ENCODE measurements around the gene LARP4B. TPM values are rescaled to one million over a fixed set of nuclear protein-coding genes. Genes with fewer than 3 reads are reported as not detected.
A peak's percentile ranks its signal among the peaks of the same experiment; 100 is the strongest.

LARP4B gene
- total RNA-seq, 1 donor from 2014 or later = 72.9 TPM

DNA sequence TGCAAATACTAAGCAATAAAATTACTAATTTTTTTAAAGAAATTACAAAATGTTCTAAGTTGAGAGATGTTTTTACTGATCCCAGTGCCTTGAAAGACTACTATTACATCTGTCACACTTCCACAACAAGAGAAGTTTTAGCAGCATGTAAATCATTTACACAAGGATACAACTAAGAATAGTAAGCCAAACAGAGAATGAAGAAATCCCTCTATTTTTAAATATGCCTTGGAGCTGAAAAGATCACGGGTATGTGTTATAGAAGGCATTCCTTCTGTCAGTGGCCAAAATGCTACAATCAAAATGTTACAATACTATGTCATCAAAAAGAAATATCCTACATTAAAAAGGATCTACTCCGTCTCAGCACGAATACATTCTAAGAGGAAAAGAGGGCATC, 52.6 kb downstream of the LARP4B start:
- intact Hi-C loops (cut with micrococcal nuclease) = no loop called here
- ATAC-seq (peak; percentile 54), DNase-seq (no peak)

DNA sequence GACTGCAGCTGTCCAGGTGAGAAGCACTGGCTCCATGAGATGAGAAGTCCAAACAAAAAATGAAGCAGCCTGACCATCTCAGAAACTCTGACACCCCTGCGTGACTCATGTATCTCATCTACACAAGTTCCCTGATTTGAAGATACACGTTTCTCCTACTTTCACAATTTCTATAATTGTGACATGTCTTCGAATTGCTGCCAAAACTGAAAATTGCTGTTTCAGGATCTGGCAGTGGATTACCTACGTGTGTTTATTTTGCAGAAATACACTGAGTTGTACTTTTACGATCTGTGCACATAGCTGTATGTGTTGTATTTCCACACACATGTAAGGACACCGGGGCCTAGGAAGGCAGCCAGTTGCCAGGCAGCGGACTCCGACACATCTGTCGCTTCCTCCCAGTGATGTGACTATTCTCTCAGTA, 53.2 kb downstream of the LARP4B start:
- peak; percentile 31 for ATAC-seq

GRCh38 chr10:876438-876837, 55.1 kb downstream of the LARP4B start:
- DNase-seq (no peak), ATAC-seq (no peak)
- intact Hi-C loops (cut with micrococcal nuclease) = no loop called here

More for the DNA sequence above, 53.2 kb downstream of the LARP4B start:
- intact Hi-C loops (cut with micrococcal nuclease) = no loop called here
- DNase-seq = no peak

- DNase-seq (peak; percentile 50), ATAC-seq (peak; percentile 90)
- intact Hi-C loops (cut with micrococcal nuclease) = no loop called here
Observed at GRCh38 chr10:873020-873419, 58.5 kb downstream of the LARP4B start.

DNA sequence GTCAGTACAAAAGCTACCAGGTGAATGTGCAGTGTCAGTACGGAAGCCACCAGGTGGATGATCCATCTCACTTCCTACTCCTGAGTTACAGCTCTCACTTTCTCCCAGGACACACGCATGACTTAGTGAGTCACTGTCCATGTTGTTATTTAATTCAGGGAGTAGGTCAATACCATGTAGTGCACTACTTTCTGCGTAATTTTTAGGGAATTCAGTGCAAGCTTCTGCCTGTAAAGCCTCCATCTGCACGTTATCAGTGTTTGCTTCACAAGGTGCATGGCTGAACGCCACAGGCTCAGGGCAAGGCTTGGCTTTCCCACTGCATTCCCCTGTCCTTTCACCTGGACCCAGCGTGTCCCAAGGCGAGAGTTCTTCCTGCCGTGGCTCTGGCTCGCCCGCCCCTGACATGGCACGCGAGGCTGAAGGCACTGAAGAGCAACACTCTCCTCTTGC, 59.5 kb downstream of the LARP4B start:
- DNase-seq (peak; percentile 42), ATAC-seq (peak; percentile 49)
- intact Hi-C loops (cut with micrococcal nuclease) = no loop called here

- DNase-seq = no peak
- intact Hi-C loops (cut with micrococcal nuclease) = no loop called here
- no peak for ATAC-seq
Observed at GRCh38 chr10:870564-871166, 60.8 kb downstream of the LARP4B start.

- intact Hi-C loops (cut with micrococcal nuclease) = no loop called here
- DNase-seq = no peak
- ATAC-seq = no peak
Observed at GRCh38 chr10:869171-869570, 62.3 kb downstream of the LARP4B start.

GRCh38 chr10:867807-868206, 63.7 kb downstream of the LARP4B start:
- DNase-seq = no peak
- peak; percentile 26 for ATAC-seq
- intact Hi-C loops (cut with micrococcal nuclease) = no loop called here

GRCh38 chr10:866577-866941, 64.9 kb downstream of the LARP4B start:
- ATAC-seq (peak; percentile 77), DNase-seq (no peak)
- intact Hi-C loops (cut with micrococcal nuclease) = no loop called here

DNA sequence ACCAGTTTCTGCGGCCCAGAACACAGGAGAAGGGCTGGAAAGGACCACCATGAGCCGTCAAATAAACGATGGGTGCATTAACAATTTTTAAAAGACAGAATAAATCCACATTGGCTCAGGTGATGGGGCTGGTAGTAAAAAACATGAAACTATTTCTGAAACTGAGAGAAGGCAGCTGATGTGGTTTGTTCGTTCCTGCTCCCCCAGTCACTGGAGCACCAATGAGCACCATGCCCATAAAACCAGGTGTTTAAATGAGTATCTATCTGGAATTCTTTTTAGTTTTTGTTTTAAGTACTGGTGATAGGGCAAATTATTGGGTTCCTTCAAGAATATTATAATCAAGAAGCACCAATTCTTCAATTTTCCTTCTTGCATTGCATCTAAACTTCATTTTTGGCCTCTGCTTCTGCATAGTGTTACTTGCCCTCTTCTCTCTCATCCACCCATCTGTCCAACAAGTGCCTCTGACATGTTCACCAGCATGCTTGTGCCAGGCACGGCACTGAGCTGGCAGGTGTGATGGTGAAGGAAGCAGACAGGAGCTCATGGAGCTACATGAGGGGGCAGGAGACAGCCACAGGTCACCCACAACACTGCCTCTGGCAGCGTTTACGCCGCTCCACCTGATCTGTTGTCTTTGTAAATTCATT, 65.5 kb downstream of the LARP4B start:
- ATAC-seq (peak; percentile 64), DNase-seq (no peak)
- intact Hi-C loops (cut with micrococcal nuclease) = no loop called here

- intact Hi-C loops (cut with micrococcal nuclease) = no loop called here
- ATAC-seq (no peak), DNase-seq (no peak)
Observed at GRCh38 chr10:865257-865656, 66.2 kb downstream of the LARP4B start.

DNA sequence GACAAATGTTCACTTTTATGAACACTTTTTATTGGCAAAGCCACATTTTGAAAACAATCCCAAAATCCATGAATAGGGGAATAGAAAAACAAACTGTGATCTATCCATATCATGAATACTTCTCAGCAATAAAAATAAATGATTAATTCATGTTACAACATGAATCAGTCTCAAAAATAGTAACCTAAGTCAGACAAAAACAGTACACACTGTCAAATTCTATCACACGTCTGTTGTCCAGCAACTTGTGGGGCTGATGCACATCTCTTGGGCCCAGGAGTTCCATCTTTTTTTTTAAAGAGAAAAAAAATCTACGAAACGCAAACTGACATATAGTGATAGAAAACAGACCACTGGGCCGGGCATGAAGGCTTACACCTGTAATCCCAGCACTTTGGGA, 71.0 kb downstream of the LARP4B start:
- DNase-seq (no peak), ATAC-seq (no peak)
- intact Hi-C loops (cut with micrococcal nuclease) = no loop called here

GRCh38 chr10:856416-857157, 74.9 kb downstream of the LARP4B start:
- intact Hi-C loops (cut with micrococcal nuclease) = no loop called here
- DNase-seq (no peak), ATAC-seq (peak; percentile 51)

DNA sequence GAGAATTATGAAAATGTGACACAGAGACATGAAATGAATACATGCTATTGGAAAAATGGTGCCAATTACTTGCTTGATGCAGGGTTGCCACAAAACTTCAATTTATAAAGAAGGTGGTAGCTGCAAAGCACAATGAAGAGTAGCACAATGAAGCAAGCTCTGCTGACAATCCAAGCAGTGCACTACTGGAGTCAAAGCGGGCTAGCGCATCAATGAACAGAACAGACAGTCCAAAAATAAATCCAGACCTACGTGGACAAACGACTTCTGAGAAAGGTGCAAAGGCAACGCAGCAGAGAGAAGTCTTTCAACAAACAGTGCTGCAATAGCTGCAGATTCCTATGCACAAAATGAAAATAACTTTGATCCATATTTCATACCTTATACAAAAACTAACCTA, 75.8 kb downstream of the LARP4B start:
- DNase-seq = no peak
- intact Hi-C loops (cut with micrococcal nuclease) = no loop called here
- peak; percentile 72 for ATAC-seq

DNA sequence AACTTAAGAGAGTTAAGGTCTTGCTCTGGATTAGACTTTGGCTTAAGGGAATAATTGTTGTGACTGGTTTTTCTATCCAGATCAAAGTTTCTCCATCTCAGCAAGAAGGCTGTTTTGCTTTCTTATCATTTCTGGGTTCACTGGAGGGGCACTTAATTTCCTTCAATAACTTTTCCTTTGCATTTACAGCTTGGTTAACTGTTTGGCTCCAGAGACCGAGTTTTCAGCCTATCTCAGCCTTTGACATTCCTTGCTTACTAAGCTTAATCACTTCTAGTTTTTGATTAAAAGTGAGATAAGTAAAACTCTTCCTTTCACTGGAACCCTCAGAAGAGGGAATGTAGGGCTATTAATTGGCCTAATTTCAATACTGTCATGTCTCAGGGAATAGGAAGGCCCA, 76.4 kb downstream of the LARP4B start:
- DNase-seq = no peak
- ATAC-seq = no peak
- intact Hi-C loops (cut with micrococcal nuclease) = no loop called here

DNA sequence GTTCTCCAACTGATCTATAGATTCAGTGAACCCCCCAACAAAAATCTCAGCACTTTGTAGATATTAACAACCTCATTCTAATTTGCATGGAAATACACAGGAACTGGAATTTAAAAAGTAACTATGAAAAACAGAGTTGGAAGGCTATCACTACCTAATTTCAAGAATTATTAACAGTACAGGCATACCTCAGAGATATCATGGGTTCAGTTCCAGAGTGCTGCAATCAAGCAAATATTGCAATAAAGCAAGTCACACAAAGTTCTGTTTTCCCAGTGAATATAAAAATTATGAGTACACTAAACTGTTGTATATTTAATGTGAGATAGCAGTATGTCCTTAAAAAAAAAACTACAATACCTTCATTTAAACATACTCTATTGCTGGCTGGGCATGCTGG, 78.5 kb downstream of the LARP4B start:
- DNase-seq (no peak), ATAC-seq (no peak)
- intact Hi-C loops (cut with micrococcal nuclease) = no loop called here

GRCh38 chr10:852386-852785, 79.1 kb downstream of the LARP4B start:
- ATAC-seq (no peak), DNase-seq (no peak)
- intact Hi-C loops (cut with micrococcal nuclease) = no loop called here

GRCh38 chr10:851901-852300, 79.6 kb downstream of the LARP4B start:
- intact Hi-C loops (cut with micrococcal nuclease) = no loop called here
- DNase-seq (no peak), ATAC-seq (no peak)

DNA sequence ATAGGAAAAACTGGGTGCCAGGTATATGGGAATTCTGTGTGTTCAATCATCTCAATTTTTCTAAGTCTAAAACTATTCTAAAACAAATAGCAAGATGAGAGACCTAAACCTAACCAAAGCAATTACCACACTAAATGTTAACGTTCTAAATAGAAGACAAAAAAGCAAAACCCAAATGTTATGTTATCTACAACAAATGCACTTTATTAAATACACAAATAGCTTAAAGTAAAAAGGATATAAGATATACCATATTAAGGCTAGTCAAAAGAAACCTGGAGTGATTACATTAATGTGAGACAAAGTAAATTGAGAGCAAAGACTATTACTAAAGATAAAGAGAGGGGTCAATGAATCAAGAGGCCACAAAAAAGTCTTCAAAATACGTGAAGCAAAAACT, 81.4 kb downstream of the LARP4B start:
- intact Hi-C loops (cut with micrococcal nuclease) = no loop called here
- no peak for ATAC-seq
- DNase-seq = no peak

GRCh38 chr10:847868-848267, 83.6 kb downstream of the LARP4B start:
- peak; percentile 25 for ATAC-seq
- no peak for DNase-seq
- intact Hi-C loops (cut with micrococcal nuclease) = no loop called here
